GM21390 (cell line): ENCODE measurements around the gene PDZD4.
"Not testable (repeated sequence)": the region's sequence is repeated elsewhere in the genome, so short reads cannot be mapped to it uniquely, and the experiment has no call there.

Experiments used
- ATAC-seq: cut with Tn5 transposase; IDR thresholded peaks from one replicate; pipeline ENCODE4 v1.9.1; 2021; ENCODE audit not compliant: unreplicated experiment

The PDZD4 gene

GRCh38 chrX:153845195-153845594, 14.9 kb upstream of the PDZD4 start:
- no peak for ATAC-seq

- no peak for ATAC-seq
These were observed 14.3 kb upstream of the PDZD4 start for GRCh38 chrX:153844509-153845082.

- no peak for ATAC-seq
These were observed 6.6 kb upstream of the PDZD4 start for GRCh38 chrX:153836921-153837320.

- ATAC-seq = no peak
These were observed 2.4 kb upstream of the PDZD4 start for GRCh38 chrX:153832728-153833127.

- no peak for ATAC-seq
These were observed 1.2 kb upstream of the PDZD4 start for GRCh38 chrX:153831429-153832150.

GRCh38 chrX:153830640-153831428, 490 bp upstream of the PDZD4 start:
- ATAC-seq = no peak

- ATAC-seq = no peak
These were observed 870 bp downstream of the PDZD4 start for GRCh38 chrX:153829549-153829798.

- no peak for ATAC-seq
These were observed 1.4 kb downstream of the PDZD4 start for GRCh38 chrX:153828723-153829548.

GRCh38 chrX:153828308-153828707, 2.0 kb downstream of the PDZD4 start:
- ATAC-seq = no peak

- no peak for ATAC-seq
These were observed 2.4 kb downstream of the PDZD4 start for GRCh38 chrX:153827903-153828302.

- ATAC-seq = no peak
These were observed 3.3 kb downstream of the PDZD4 start for GRCh38 chrX:153827016-153827415.

GRCh38 chrX:153825042-153825441, 5.3 kb downstream of the PDZD4 start:
- no peak for ATAC-seq

GRCh38 chrX:153824348-153824747, 6.0 kb downstream of the PDZD4 start:
- no peak for ATAC-seq

GRCh38 chrX:153821066-153821465, 9.3 kb downstream of the PDZD4 start:
- no peak for ATAC-seq

- ATAC-seq = no peak
These were observed 9.7 kb downstream of the PDZD4 start for GRCh38 chrX:153820601-153821000.

GRCh38 chrX:153819384-153820040, 10.8 kb downstream of the PDZD4 start:
- no peak for ATAC-seq

GRCh38 chrX:153818571-153819383, 11.6 kb downstream of the PDZD4 start:
- no peak for ATAC-seq

GRCh38 chrX:153818064-153818463, 12.3 kb downstream of the PDZD4 start:
- not testable (repeated sequence) for ATAC-seq

- ATAC-seq = no peak
These were observed 13.3 kb downstream of the PDZD4 start for GRCh38 chrX:153816831-153817690.
